ENCODE measurements around the gene DEPDC7. TPM values are rescaled to one million over a fixed set of nuclear protein-coding genes. Genes with fewer than 3 reads are reported as not detected.
A peak's percentile ranks its signal among the peaks of the same experiment; 100 is the strongest.
"Not testable (repeated sequence)": the region's sequence is repeated elsewhere in the genome, so short reads cannot be mapped to it uniquely, and the experiment has no call there.

The DEPDC7 gene
- total RNA-seq, 1 experiment from 2014 or later: not detected

DNA sequence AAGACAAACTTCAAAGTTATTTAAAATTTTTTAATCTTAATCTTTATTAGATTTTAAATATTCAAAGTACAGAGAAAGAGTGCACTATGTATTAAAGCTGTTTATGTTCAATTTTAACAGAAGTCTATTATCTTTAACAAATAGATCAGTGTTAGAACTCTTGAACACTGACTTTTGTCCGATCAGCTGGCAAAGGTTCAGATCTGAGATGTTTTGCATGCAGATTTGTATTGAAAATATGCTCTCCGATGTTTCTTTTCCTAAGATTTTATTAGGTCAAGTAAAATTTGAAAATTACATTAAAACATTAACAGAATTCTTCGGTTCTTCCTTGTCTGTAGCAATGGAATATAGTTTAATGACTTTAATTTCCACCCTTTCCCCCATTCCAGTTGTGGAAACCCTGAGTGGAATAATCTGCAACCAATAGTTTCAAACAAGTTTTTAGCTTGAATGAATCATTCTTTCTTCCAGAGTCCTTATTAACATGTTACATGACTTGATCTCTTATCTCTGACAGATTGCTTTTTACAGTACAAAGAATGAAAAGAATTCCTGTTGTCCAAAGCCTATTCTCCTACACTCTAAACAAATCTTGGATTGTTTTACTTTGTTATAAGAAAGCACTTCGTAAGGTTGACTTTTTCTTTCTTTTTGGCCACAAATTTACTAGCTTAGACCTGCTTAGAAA is 12.3 kb downstream of the DEPDC7 start:
- Histone ChIP-seq H3K4me3 (ENCODE audit: low read length) (no peak overlapping the region), H3K4me1 (ENCODE audit: low read length) (peaks cover 5% of the 10 kb centered on the region), H3K79me2 (ENCODE audit: low read length) (no peaks in the 10 kb centered on the region), H3K9me3 (ENCODE audit: low read length) (no peaks in the 10 kb centered on the region), H3K27me3 (ENCODE audit: low read length) (no peaks in the 10 kb centered on the region), H3K27ac (ENCODE audit: low read length) (no peak overlapping the region), H3K9ac (ENCODE audit: low read length) (no peak overlapping the region), H3K9me2 (replicated peaks; ENCODE audit: insufficient read depth, low read length) (no peaks in the 10 kb centered on the region), H2AFZ (ENCODE audit: low read length) (no peak overlapping the region), H4K20me1 (ENCODE audit: insufficient read depth, low read depth, low read length) (no peaks in the 10 kb centered on the region), H3K4me2 (ENCODE audit: low read depth, low read length, poor library complexity, severe bottlenecking) (no peak overlapping the region), H3K36me3 (ENCODE audit: insufficient read depth, low read length) (no peaks in the 10 kb centered on the region)
- no peak for DNase-seq

DNA sequence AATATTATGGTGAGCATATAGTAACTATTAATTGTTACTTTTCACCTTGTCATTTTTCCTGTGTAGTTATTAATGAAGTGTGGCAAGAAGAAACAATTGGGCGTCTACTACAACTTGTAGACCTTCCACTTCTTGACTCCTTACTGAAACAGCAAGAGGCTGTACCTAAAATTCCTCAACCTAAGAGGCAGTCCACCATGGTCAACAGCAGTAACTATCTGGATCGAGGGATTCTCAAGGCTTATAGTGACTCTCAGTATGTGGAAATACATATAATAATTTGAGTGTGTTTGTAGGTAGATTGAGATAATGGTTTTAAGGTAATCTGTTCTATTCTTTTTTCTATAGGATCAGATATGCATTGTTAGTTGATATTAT is 12.8 kb downstream of the DEPDC7 start:
- H3K4me3 ChIP-seq (ENCODE audit: low read length): no peak overlapping the region
- H4K20me1 ChIP-seq (ENCODE audit: insufficient read depth, low read depth, low read length): no peaks in the 10 kb centered on the region
- no peaks in the 10 kb centered on the region for H3K36me3 ChIP-seq (ENCODE audit: insufficient read depth, low read length)
- H3K27ac ChIP-seq (ENCODE audit: low read length): no peak overlapping the region
- H2AFZ ChIP-seq (ENCODE audit: low read length): no peak overlapping the region
- no peak overlapping the region for H3K9ac ChIP-seq (ENCODE audit: low read length)
- H3K4me1 ChIP-seq (ENCODE audit: low read length): peaks cover 5% of the 10 kb centered on the region
- H3K4me2 ChIP-seq (ENCODE audit: low read depth, low read length, poor library complexity, severe bottlenecking): no peak overlapping the region
- H3K9me3 ChIP-seq (ENCODE audit: low read length): no peaks in the 10 kb centered on the region
- H3K9me2 ChIP-seq (replicated peaks; ENCODE audit: insufficient read depth, low read length): no peaks in the 10 kb centered on the region
- H3K27me3 ChIP-seq (ENCODE audit: low read length): no peaks in the 10 kb centered on the region
- H3K79me2 ChIP-seq (ENCODE audit: low read length): no peaks in the 10 kb centered on the region
- no peak for DNase-seq

DNA sequence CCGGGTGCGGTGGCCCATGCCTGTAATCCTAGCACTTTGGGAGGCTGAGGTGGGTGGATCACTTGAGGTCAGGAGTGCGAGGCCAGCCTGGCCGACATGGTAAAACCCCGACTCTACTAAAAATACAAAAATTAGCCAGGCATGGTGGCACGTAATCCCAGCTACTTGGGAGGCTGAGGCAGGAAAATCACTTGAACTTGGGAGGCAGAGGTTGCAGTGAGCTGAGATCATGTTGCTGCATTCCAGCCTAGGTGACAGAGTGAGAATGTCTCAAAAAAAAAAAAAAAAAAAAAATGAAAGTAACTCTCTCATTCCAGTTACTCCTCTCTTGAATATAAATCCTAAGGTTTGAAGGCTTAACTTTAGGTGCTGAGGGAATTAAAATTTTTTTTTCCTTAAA is 13.5 kb downstream of the DEPDC7 start:
- H3K9me3 ChIP-seq (ENCODE audit: low read length); DNase-seq; H3K79me2 ChIP-seq (ENCODE audit: low read length); H3K9me2 ChIP-seq (replicated peaks; ENCODE audit: insufficient read depth, low read length); H3K36me3 ChIP-seq (ENCODE audit: insufficient read depth, low read length); H2AFZ ChIP-seq (ENCODE audit: low read length); H3K4me1 ChIP-seq (ENCODE audit: low read length); H4K20me1 ChIP-seq (ENCODE audit: insufficient read depth, low read depth, low read length); H3K4me3 ChIP-seq (ENCODE audit: low read length); H3K27me3 ChIP-seq (ENCODE audit: low read length); H3K9ac ChIP-seq (ENCODE audit: low read length); H3K27ac ChIP-seq (ENCODE audit: low read length); H3K4me2 ChIP-seq (ENCODE audit: low read depth, low read length, poor library complexity, severe bottlenecking): not testable (repeated sequence)

DNA sequence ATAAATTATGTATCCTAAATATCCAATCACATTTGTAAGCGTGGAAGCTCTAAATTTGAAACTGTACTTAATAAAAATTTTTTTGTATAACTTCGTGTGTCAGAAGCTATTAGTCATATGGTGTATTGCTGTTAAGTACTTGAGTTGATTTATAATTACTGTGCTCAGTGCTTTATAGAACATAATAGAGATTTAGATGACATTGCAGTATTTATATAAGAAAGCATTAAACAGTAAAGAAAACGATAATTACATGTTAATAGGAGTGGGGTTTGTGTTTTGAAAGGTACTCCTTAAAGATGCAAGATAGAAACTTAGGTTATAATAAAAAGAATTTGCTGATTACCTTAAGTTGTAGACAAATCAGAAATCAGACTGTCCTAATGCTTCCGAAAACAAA is 17.8 kb downstream of the DEPDC7 start:
- Histone ChIP-seq H3K9me2 (replicated peaks; ENCODE audit: insufficient read depth, low read length) (no peaks in the 10 kb centered on the region), H3K9me3 (ENCODE audit: low read length) (no peaks in the 10 kb centered on the region), H3K79me2 (ENCODE audit: low read length) (no peaks in the 10 kb centered on the region), H2AFZ (ENCODE audit: low read length) (no peak overlapping the region), H3K9ac (ENCODE audit: low read length) (no peak overlapping the region), H3K4me3 (ENCODE audit: low read length) (no peak overlapping the region), H3K4me2 (ENCODE audit: low read depth, low read length, poor library complexity, severe bottlenecking) (no peak overlapping the region), H4K20me1 (ENCODE audit: insufficient read depth, low read depth, low read length) (no peaks in the 10 kb centered on the region), H3K36me3 (ENCODE audit: insufficient read depth, low read length) (no peaks in the 10 kb centered on the region), H3K27me3 (ENCODE audit: low read length) (no peaks in the 10 kb centered on the region), H3K4me1 (ENCODE audit: low read length) (peaks cover 13% of the 10 kb centered on the region), H3K27ac (ENCODE audit: low read length) (no peak overlapping the region)
- no peak for DNase-seq

DNA sequence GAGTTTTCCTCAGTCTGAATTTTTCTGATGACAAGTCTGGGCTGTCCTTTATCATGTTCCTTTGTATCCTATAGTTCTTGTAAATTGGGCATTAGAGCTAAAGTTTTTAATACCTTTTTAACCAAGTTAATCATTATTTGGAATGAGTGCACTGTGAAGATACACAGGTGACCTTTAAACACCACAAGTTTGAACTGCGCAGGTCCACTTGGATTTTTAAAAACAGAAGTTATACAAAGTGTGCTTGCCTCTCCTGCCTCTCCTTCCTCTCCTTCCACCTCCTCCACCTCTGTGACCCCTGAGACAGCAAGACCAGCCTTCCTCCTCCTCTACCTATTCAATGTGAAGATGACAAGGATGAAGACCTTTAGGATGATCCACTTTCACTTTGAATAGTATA is 19.3 kb downstream of the DEPDC7 start:
- DNase-seq: no peak
- Histone ChIP-seq H2AFZ (ENCODE audit: low read length) (no peak overlapping the region), H3K9ac (ENCODE audit: low read length) (no peak overlapping the region), H3K36me3 (ENCODE audit: insufficient read depth, low read length) (no peaks in the 10 kb centered on the region), H3K9me3 (ENCODE audit: low read length) (no peaks in the 10 kb centered on the region), H3K9me2 (replicated peaks; ENCODE audit: insufficient read depth, low read length) (no peaks in the 10 kb centered on the region), H3K27me3 (ENCODE audit: low read length) (no peaks in the 10 kb centered on the region), H4K20me1 (ENCODE audit: insufficient read depth, low read depth, low read length) (no peaks in the 10 kb centered on the region), H3K79me2 (ENCODE audit: low read length) (no peaks in the 10 kb centered on the region), H3K27ac (ENCODE audit: low read length) (no peak overlapping the region), H3K4me1 (ENCODE audit: low read length) (peaks cover 20% of the 10 kb centered on the region), H3K4me3 (ENCODE audit: low read length) (no peak overlapping the region), H3K4me2 (ENCODE audit: low read depth, low read length, poor library complexity, severe bottlenecking) (no peak overlapping the region)

DNA sequence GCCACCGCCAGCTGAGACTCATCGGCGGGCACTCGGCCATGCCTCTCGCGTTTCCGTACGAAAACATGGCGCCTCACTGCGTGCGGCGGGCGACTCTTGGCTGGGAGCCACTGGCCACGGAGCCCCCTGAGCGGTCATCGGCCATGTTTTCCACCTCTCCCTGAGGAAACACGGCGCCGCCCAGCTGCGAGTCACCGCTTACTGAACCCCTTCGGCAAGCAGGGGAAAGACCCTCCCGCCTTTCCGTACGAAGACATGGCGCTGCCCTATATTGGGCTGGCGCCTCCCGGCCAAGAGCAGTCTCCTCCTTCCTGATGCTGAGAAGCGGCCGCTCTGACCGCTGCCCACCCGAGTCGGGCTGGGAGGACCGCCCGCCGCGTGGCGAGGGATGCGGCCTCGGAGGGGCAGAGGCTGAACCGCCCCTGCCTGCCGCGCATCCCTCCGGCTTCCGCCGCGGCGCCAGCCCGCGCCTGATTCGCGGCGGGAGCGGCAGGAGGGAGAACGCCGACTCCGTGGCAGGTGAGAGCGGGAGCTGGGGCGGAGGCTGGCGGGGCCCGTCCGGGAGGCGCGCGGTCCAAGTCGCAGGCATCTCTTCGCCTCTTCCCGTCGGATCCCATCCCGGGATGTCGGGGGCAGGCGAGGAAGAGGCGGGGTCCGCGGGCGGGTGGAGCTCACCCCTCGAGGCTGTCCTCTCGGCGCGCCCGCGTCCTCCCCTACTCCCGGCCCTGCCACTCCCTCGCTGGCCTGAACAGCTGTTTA is 23.8 kb downstream of the DEPDC7 start, which contains the start of gene TCP11L1:
Gene TCP11L1, plus strand, starts transcription at position 299 of the 759 bp plus-strand sequence. CDS start 4,202 bp downstream, outside the sequence.
- H3K27ac ChIP-seq (ENCODE audit: low read length): peak within 1 kb of the TSS; percentile 97
- H3K79me2 ChIP-seq (ENCODE audit: low read length): peaks cover 24% of the 10 kb centered on the region
- peaks cover 46% of the 10 kb centered on the region for H3K4me1 ChIP-seq (ENCODE audit: low read length)
- peak within 1 kb of the TSS; percentile 90 for H3K4me3 ChIP-seq (ENCODE audit: low read length)
- H4K20me1 ChIP-seq (ENCODE audit: insufficient read depth, low read depth, low read length): no peaks in the 10 kb centered on the region
- H3K27me3 ChIP-seq (ENCODE audit: low read length): no peaks in the 10 kb centered on the region
- H3K9ac ChIP-seq (ENCODE audit: low read length): peak within 1 kb of the TSS; percentile 96
- no peaks in the 10 kb centered on the region; the same call in 1 of the 2 replicates for H3K9me3 ChIP-seq (ENCODE audit: low read length)
- H3K36me3 ChIP-seq (ENCODE audit: insufficient read depth, low read length): peaks cover 13% of the 10 kb centered on the region
- H3K9me2 ChIP-seq (replicated peaks; ENCODE audit: insufficient read depth, low read length): no peaks in the 10 kb centered on the region
- H2AFZ ChIP-seq (ENCODE audit: low read length): peak within 1 kb of the TSS; percentile 74
- peak; percentile 90 for DNase-seq
- peak within 1 kb of the TSS; percentile 83 for H3K4me2 ChIP-seq (ENCODE audit: low read depth, low read length, poor library complexity, severe bottlenecking)

DNA sequence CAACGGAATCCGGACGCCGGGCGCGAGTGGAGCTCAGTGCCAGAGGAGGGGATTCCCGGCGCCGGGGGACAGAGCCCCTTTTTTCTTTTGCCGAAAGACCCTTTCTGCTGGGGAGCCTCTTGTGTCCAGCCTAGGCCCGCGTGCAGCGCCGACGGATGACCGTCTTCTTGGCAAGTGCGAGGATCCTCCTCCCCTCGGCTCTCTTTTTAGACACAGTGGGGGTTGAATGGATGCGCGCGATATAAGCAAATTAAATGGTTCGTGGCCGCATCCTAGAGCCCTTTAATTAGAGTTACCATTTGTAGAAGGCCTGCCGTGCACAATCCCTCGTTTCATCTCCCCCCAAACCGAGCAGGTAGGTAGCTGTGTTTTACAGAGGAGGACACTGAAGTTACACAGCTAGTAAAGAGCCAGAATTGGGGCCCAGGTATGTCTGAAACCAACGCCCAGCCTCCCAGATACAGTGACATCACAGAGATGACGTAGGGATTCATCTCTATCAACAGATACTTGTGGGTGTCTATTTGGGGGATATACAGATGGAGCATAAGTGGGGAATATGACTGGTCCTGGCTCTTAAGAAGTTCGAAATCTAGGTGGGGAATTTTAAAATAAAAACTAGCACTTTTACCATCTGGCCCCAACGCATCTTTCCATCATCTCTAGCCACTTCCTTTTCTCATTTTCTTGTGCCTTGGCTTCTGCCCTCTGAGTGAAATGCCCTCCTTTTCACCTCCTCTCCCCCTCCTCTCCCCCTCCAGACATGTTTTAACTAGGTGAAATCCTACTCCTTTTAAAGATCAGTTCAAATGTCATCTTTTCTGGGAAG is 24.6 kb downstream of the DEPDC7 start:
- Histone ChIP-seq H4K20me1 (ENCODE audit: insufficient read depth, low read depth, low read length) (no peaks in the 10 kb centered on the region), H3K9me2 (replicated peaks; ENCODE audit: insufficient read depth, low read length) (no peaks in the 10 kb centered on the region), H3K4me3 (ENCODE audit: low read length) (peak overlapping the region; percentile 90), H2AFZ (ENCODE audit: low read length) (peak overlapping the region; percentile 74), H3K27ac (ENCODE audit: low read length) (peak overlapping the region; percentile 97), H3K27me3 (ENCODE audit: low read length) (no peaks in the 10 kb centered on the region), H3K79me2 (ENCODE audit: low read length) (peaks cover 24% of the 10 kb centered on the region), H3K9ac (ENCODE audit: low read length) (peak overlapping the region; percentile 96), H3K4me2 (ENCODE audit: low read depth, low read length, poor library complexity, severe bottlenecking) (peak overlapping the region; percentile 83), H3K9me3 (ENCODE audit: low read length) (no peaks in the 10 kb centered on the region; the same call in 1 of the 2 replicates), H3K4me1 (ENCODE audit: low read length) (peaks cover 46% of the 10 kb centered on the region), H3K36me3 (ENCODE audit: insufficient read depth, low read length) (peaks cover 21% of the 10 kb centered on the region)
- DNase-seq: peak; percentile 93

Measured in Karpas-422 (cell line).